Right kidney (tissue), 9 donors: Measurements from ENCODE around the gene HSD11B1L.
A peak's percentile ranks its signal among the peaks of the same experiment; 100 is the strongest.

Source experiments
- DNase-seq: peaks from one replicate; pipeline ENCODE4 v3.0.0-alpha.2; 2016
- long read RNA-seq, 8 donors: transcript quantifications; one replicate each; lab custom pipeline, GENCODE V29; 2026

Gene HSD11B1L
- long read RNA-seq, donor 1, partial matches to known transcripts, result 0 of 7 reads
- long read RNA-seq, donor 1, other reads (novel, unspliced or antisense), result 0 of 7 reads
- long read RNA-seq, donor 2, partial matches to known transcripts, result 0 of 6 reads
- long read RNA-seq, donor 2, other reads (novel, unspliced or antisense), result 0 of 6 reads
- long read RNA-seq, donor 3, partial matches to known transcripts, result 0 of 2 reads
- long read RNA-seq, donor 3, other reads (novel, unspliced or antisense), result 0 of 2 reads
- long read RNA-seq, donor 4, partial matches to known transcripts, result 0 of 7 reads
- long read RNA-seq, donor 4, other reads (novel, unspliced or antisense), result 0 of 7 reads
- long read RNA-seq, donor 5, partial matches to known transcripts, result 0 of 5 reads
- long read RNA-seq, donor 5, other reads (novel, unspliced or antisense), result 0 of 5 reads
- long read RNA-seq, donor 6, partial matches to known transcripts, result 0 of 8 reads
- long read RNA-seq, donor 6, other reads (novel, unspliced or antisense), result 0 of 8 reads
- long read RNA-seq, donor 7, result 0 reads
- long read RNA-seq, donor 8, partial matches to known transcripts, result 0 of 4 reads
- long read RNA-seq, donor 8, other reads (novel, unspliced or antisense), result 0 of 4 reads

GRCh38 chr19:5680437-5681368 is at the start of gene HSD11B1L, which contains the start of gene MICOS13:
Gene HSD11B1L (plus strand): TSS chr19:5681027. CDS start chr19:5684833, 3,806 bp downstream.
Gene MICOS13 (minus strand): TSS chr19:5680516. CDS start chr19:5680486, 30 bp downstream.
- peak; percentile 100 for DNase-seq

GRCh38 chr19:5631567-5632240 is 49.1 kb upstream of the HSD11B1L start:
- no peak for DNase-seq

- DNase-seq, result no peak
Measured at GRCh38 chr19:5632241-5632612, 48.6 kb upstream of the HSD11B1L start.

GRCh38 chr19:5632657-5633056 is 48.2 kb upstream of the HSD11B1L start:
- no peak for DNase-seq

- no peak for DNase-seq
Measured at GRCh38 chr19:5635427-5635826, 45.4 kb upstream of the HSD11B1L start.

GRCh38 chr19:5637971-5638370 is 42.9 kb upstream of the HSD11B1L start:
- DNase-seq, result no peak

- no peak for DNase-seq
Measured at GRCh38 chr19:5641171-5641570, 39.7 kb upstream of the HSD11B1L start.

- no peak for DNase-seq
Measured at GRCh38 chr19:5642204-5642603, 38.6 kb upstream of the HSD11B1L start.

GRCh38 chr19:5643060-5643459 is 37.8 kb upstream of the HSD11B1L start:
- DNase-seq, result no peak

GRCh38 chr19:5644037-5644436 is 36.8 kb upstream of the HSD11B1L start:
- no peak for DNase-seq

- no peak for DNase-seq
Measured at GRCh38 chr19:5645409-5645808, 35.4 kb upstream of the HSD11B1L start.

GRCh38 chr19:5646703-5647102 is 34.1 kb upstream of the HSD11B1L start:
- DNase-seq, result no peak

GRCh38 chr19:5648464-5648863 is 32.4 kb upstream of the HSD11B1L start:
- DNase-seq, result no peak

GRCh38 chr19:5651361-5651760 is 29.5 kb upstream of the HSD11B1L start:
- no peak for DNase-seq

- DNase-seq, result no peak
Measured at GRCh38 chr19:5652261-5652660, 28.6 kb upstream of the HSD11B1L start.

GRCh38 chr19:5654931-5655330 is 25.9 kb upstream of the HSD11B1L start:
- DNase-seq, result no peak

GRCh38 chr19:5655412-5655811 is 25.4 kb upstream of the HSD11B1L start:
- no peak for DNase-seq

GRCh38 chr19:5661483-5661882 is 19.3 kb upstream of the HSD11B1L start:
- DNase-seq, result no peak

- no peak for DNase-seq
Measured at GRCh38 chr19:5663904-5664303, 16.9 kb upstream of the HSD11B1L start.

GRCh38 chr19:5664515-5664914 is 16.3 kb upstream of the HSD11B1L start:
- DNase-seq, result no peak

- no peak for DNase-seq
Measured at GRCh38 chr19:5665781-5666513, 14.9 kb upstream of the HSD11B1L start.
